ENCODE data around the gene ZNF280A.
"Not testable (repeated sequence)": the region's sequence is repeated elsewhere in the genome, so short reads cannot be mapped to it uniquely, and the experiment has no call there.

The ZNF280A gene

GRCh38 chr22:22509912-22510311 is 10.2 kb downstream of the ZNF280A start:
- DNase-seq = not testable (repeated sequence)

DNA sequence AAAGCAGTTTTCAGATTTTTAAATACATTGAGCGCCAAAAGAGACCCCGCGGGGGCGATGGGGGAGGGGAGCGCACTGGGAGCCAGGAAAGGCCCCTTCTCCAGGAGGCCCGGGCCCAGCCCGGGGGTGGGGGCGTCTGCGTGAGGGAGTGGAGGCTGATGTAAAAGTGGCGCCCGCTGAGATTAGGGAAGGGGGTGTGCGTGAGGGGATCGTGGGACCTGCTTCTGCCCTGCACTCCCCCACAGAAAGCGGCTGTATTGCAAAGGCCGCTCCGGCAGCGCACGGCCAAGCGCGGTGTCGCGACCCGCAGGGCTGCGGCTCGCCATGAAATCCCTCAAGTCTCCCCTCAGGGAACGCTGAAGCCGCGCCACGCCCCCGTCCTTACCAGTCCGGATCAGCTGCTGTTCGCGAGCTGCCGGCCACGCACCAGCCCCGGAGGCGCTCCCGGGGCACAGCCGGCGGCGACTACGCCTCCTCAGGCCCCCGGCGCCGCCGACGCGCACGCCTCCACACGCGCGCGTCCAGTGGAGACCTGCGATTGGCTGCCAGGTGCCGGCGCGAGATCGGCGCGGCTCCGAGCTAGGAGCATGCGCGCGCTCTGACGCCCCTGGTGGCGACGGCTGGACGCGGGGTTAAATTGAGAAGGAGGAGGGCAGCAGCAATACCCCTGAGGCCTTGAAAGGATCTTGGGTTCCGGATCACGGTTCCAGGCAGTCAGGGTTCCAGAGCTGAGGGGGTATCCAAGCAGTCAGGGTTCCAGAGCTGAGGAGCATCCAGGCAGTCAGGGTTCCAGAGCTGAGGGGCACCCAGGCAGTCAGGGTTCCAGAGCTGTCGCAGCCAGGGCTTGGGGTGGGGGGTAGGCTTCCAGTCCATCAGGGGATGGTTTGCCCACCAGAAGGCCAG is 11.5 kb downstream of the ZNF280A start, which contains the start of gene ZNF280B:
ZNF280B (minus strand) TSS at position 469 of the 903 bp plus-strand sequence. CDS start 19,344 bp downstream, outside the sequence.
- DNase-seq = peak; percentile 81

DNA sequence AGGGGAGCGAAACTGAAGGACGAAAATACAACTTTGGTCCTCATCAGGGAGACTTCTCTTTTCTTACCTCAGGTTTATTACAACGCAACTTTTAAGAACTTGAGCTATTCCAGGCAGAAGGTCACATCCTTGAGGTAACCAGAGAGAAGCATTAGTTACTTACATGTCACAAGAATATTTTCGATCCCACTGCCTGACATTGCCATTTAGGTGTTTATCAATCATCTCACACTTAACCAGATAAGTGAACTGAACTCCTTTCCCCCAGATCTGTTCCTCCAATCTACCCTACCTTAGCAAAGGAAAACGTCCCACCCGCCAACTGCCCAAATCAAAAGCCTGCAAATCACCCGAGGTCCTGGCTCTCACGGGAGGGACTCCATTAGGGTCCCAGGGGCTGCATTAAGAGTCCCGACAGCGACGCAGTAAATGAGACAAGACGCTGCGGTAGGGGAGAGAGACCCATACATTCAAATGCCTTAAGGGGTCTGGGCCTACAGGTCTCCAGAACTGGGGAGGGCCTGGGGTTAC is 12.3 kb downstream of the ZNF280A start:
- DNase-seq = peak; percentile 12

DNA sequence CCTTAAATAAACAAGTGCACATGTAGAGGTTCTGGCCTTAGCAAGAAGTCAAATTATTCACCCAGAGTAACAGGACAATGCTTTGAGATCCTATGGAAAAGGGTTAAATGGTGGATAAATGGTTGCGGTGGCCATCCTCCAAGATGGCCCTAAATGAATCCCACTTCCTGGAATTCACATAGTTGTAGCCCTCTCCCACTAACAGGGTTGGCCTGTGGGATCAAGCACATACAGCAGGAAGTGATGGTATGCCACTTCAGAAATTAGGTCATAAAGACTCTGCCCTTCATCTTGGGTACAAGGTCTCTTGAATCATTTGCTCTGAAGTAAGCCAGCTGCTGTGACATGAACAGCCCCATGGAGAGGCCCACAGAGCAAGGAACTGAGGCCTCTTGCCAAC is 13.3 kb downstream of the ZNF280A start:
- no peak for DNase-seq

DNA sequence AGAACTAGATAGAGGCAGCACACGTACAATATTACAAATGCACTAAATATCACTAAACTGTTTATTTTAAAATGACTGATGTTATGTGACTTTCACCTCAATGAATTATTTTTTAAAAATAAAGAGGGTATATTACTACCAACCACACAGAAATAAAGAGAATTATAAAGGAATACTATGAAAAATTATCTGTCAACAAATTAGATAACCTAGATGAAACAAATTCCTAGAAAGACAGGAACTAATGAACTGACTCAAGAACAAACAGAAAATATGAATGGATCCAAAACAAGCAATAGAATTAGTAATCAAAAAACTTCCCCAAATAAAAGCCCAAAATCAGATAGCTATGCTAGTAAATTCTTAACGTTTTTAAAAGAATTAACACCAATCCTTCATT is 21.8 kb downstream of the ZNF280A start:
- DNase-seq = no peak

DNA sequence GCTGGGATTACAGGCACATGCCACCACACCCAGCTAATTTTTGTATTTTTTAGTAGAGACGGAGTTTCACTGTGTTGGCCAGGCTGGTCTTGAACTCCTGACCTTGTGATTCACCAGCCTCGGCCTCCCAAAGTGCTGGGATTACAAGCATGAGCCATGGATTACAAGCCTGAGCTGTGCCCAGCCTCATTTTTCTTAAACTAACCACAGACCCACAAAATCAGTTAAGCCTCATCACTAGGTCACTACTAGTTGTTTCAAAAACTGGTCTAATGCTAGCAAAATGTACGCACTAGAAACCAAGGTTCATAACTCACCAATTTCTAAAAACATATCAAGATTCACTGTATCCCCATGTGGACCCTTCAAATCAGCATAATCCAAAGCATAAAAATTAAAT is 28.5 kb downstream of the ZNF280A start:
- DNase-seq = not testable (repeated sequence)

DNA sequence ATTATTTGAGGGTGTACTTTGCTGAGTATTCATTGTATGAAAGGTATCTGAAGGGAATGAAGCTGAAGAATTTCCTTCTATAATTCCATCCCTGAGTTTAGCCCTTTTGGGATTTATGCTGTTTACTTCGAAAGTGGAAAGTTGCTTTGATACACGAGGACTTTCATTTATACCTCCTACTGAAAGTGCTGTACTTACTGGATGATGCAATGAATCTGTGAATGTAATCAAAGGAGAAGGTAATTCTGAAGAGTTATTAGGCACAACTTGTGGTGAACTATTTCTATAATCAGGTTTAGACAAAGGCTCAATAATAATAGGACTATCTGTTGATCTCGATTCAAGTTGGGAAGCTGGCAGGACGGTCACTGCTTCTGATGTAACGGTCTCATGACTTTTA is 31.3 kb downstream of the ZNF280A start:
- no peak for DNase-seq

- DNase-seq = no peak
Measured at GRCh38 chr22:22487869-22488597, 32.0 kb downstream of the ZNF280A start.

- no peak for DNase-seq
Measured at GRCh38 chr22:22487059-22487458, 33.0 kb downstream of the ZNF280A start.

DNA sequence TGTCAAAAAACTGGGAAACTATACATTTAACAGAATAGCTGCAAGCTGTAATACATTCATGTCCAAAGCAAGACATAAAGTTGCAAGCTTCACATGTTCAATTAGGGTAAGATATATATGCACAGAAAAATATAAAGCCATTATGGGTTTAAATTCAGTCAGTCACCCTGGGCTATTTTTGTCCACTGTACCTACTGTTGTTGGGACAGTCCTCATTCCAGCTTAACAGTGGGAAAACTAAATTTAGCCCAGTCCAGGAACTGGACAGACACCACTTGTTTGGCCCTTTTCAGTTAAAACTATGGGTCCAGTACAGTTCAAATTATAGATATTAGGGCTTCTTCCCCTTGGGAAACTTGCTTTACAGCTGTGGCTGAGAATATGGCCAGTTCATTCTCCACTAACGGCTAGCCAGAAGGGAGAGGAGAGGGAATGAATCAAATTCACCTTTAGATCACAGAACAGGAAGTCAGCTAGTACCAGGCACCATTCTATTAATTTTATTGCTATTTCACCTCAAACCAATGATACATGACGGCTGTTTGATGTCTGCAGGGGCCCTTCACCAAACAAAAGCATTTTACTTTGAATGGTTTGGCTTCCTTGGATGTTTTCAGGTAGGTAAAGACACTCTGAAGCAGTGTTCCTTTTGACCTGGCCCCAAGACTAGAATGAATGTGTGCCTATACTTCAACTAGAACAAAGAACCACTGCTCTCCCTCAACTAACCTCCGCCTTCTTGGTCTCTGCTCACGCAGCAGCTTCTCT is 33.8 kb downstream of the ZNF280A start:
- no peak for DNase-seq

- no peak for DNase-seq
Measured at GRCh38 chr22:22485524-22485923, 34.5 kb downstream of the ZNF280A start.

- DNase-seq = no peak
Measured at GRCh38 chr22:22484023-22484422, 36.0 kb downstream of the ZNF280A start.

DNA sequence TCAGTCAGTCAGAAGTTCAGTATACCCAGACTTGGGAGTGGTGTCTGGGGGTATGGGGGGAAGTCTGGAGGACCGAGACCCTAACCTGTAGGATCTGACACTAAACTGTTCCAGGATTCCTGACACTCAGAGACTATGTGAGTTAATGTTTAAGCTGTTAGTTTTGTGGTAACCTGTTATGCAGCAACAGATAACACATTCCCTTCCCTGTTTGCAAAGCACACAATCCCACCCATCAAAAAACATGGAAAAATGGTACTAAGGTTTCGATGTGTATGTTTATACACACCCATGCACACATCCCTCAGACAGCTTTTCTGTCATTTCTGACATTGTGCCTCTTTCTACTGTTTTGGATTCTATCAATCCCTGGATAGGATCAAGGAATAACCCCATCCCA is 39.1 kb downstream of the ZNF280A start:
- DNase-seq = no peak

- no peak for DNase-seq
Measured at GRCh38 chr22:22479999-22480532, 40.0 kb downstream of the ZNF280A start.

DNA sequence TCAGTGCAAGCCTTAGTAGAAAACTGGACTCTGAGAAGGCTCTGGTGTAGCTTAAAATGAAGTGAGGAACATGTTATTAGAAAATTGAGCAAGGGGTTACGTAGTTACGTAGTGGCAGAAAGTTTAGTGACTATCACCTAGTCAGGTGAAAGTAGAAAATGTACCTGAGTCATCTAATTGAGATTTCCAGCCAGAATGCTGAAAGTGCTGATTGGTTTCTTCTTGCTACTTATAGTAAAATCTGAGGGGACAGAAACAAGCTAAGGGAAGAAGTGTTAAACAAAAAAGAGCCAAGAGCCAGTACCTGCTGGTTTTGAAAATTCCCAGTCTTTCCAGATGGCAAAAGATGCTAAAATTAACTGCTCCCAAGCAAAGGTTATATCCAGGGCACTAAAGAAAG is 41.0 kb downstream of the ZNF280A start:
- DNase-seq = no peak

DNA sequence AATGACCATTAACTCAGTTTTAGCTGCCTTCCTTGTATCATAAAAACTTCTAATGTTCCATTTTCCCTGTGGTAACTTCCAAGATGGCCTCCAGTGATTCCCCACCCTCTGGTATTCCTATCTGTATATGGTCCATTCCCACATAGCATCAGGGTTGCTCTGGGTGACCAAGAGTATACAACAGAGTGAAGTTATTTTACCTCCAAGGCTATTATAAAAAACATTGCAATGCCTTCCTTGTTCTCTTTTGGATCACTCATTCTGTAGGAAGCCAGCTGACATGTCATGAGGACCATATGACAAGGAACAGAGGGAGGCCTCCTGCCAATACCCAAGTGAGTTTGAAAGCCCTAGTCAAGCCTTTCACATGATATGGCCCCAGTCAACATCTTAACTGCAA is 41.6 kb downstream of the ZNF280A start:
- no peak for DNase-seq

GRCh38 chr22:22474733-22475132 is 45.3 kb downstream of the ZNF280A start:
- no peak for DNase-seq

DNA sequence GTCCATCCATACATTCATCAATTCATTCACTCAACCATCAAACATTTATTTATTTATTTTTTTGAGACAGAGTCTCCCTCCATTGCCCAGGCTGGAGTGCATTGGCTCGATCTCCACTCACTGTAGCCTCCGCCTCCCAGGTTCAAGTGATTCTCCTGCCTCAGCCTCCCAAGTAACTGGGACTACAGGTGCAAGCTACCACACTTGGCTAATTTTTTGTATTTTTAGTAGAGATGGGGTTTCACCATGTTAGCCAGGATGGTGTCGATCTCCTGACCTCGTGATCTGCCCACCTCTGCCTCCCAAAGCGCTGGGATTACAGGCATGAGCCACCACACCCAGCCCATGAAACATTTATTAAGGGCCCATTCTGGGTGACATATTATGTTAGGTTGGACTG is 49.0 kb downstream of the ZNF280A start:
- DNase-seq = not testable (repeated sequence)

GRCh38 chr22:22469527-22469926 is 50.5 kb downstream of the ZNF280A start:
- DNase-seq = no peak

DNA sequence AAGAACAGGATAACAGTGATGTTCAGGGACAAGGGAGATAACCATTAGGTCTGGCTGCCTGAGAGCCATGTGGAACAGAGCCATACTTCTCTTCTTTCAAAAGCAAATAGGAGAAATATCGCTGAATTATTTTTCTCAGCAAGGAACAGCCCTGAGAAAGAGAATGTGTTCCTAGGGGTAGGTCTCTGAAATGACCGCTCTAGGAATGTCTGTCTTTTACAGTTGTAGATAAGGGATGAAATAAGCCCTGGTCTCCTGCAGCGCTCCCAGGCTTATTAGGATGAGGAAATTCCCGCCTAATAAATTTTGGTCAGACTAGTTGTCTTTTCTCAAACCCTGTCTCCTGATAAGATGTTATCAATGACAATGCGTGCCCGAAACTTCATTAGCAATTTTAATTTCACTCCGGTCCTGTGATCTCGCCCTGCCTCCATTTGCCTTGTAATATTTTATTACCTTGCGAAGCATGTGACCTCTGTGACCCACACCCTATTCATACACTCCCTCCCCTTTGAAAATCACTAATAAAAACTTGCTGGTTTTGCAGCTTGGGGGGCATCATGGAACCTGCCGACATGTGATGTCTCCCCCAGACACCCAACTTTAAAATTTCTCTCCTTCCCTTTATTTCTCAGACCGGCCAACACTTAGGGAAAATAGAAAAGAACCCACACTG is 51.1 kb downstream of the ZNF280A start:
- DNase-seq = not testable (repeated sequence)

- DNase-seq = no peak
Measured at GRCh38 chr22:22467112-22467511, 53.0 kb downstream of the ZNF280A start.

GRCh38 chr22:22465782-22466181 is 54.3 kb downstream of the ZNF280A start:
- no peak for DNase-seq
